SH-SY5Y (cell line): ENCODE results near the gene LTBP1.

Source experiments
- GATA2 ChIP-seq: IDR thresholded peaks from 2 replicates; pipeline ENCODE4 v1.6.1; 2011; ENCODE audit warnings: mild to moderate bottlenecking, low read depth, low read length
- GATA3 ChIP-seq: IDR thresholded peaks from 2 replicates; pipeline ENCODE4 v1.6.1; 2011; ENCODE audit warnings: low read depth, mild to moderate bottlenecking, low read length, moderate library complexity

DNA sequence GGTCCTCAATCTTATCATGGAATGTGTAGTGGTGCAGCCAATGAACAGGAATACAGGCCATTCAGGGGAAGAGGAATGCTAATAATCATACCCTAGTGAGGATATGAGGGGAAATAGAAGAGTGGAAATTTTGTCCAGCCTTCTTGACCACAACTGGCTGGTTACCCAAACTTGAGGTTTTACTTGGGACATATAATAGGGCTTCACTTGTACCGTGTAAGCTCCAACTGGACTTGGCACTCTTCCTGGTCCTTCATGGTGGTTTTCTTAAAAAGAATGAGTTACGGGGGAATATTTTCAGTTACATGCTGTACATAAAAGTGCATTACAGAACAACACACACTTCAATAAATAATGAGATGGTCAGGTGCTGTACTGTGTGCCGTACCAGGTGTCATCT, 294.8 kb downstream of the LTBP1 start:
- TF ChIP-seq GATA2 = no peak
- no peak for TF ChIP-seq GATA3
